GM23338 (cell line): ENCODE data around the gene AK9.

Experiments
- POLR2AphosphoS5 ChIP-seq: IDR thresholded peaks from 2 replicates; pipeline ENCODE4 v1.6.1; 2016; ENCODE audit warnings: antibody characterized with exemption, low read depth
- TF ChIP-seq, protein P1 (sequence below), 2 experiments: fragments of 200-600 bp in 1 of 2; sonication (generic) in 1 of 2; conservative IDR thresholded peaks; 2 replicates each; pipeline versions ENCODE4 v1.5.1 to v1.6.1; 2016 to 2017; ENCODE audit warnings: antibody characterized with exemption in 2 of 2, low read depth in 2 of 2, mild to moderate bottlenecking in 2 of 2, moderate library complexity in 1 of 2

GRCh38 chr6:109718991-109719390 lies 28.0 kb upstream of the AK9 start:
- no peak for TF ChIP-seq POLR2AphosphoS5
- TF ChIP-seq, protein P1, sequence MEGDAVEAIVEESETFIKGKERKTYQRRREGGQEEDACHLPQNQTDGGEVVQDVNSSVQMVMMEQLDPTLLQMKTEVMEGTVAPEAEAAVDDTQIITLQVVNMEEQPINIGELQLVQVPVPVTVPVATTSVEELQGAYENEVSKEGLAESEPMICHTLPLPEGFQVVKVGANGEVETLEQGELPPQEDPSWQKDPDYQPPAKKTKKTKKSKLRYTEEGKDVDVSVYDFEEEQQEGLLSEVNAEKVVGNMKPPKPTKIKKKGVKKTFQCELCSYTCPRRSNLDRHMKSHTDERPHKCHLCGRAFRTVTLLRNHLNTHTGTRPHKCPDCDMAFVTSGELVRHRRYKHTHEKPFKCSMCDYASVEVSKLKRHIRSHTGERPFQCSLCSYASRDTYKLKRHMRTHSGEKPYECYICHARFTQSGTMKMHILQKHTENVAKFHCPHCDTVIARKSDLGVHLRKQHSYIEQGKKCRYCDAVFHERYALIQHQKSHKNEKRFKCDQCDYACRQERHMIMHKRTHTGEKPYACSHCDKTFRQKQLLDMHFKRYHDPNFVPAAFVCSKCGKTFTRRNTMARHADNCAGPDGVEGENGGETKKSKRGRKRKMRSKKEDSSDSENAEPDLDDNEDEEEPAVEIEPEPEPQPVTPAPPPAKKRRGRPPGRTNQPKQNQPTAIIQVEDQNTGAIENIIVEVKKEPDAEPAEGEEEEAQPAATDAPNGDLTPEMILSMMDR (conservative IDR thresholded peaks at IDR 0.05; ENCODE audit: low read depth in 2 of 2), result no peak
